CD4-positive, alpha-beta T cell (primary cell): ENCODE data around the gene ERC2. TPM values are rescaled to one million over a fixed set of nuclear protein-coding genes. Genes with fewer than 3 reads are reported as not detected.

Experiments
- ATAC-seq: fragments of 200-7000 bp; cut with Tn5 transposase; one replicate; pipeline ENCODE4 v1.10.0; 2022; ENCODE audit warnings: mild to moderate bottlenecking; ENCODE audit not compliant: poor library complexity
- CTCF ChIA-PET: fragments of 350-600 bp; sonication (Branson Sonifier 250); formaldehyde crosslinking; loops from one replicate; lab custom pipeline; 2021; ENCODE audit warnings: antibody characterized with exemption, inconsistent platforms; lab: Charles Lee
- POLR2A ChIA-PET: fragments of 350-600 bp; sonication (Branson Sonifier 250); formaldehyde crosslinking; loops from one replicate; lab custom pipeline; 2021; ENCODE audit warnings: antibody characterized with exemption, inconsistent platforms; lab: Charles Lee
- DNase-seq, 14 experiments: peaks; one replicate each; pipeline ENCODE4 v3.0.0-alpha.2; 2013 to 2020; ENCODE audit warnings: mixed read lengths in 2 of 14
- H3K27ac ChIP-seq, 2 donors: one replicate each; pipeline versions ENCODE4 v1.5.1 to v1.7.0; 2013; ENCODE audit warnings: low read length in 2 of 2, low read depth in 1 of 2, mild to moderate bottlenecking in 1 of 2
- H3K27me3 ChIP-seq, 2 experiments: 1 replicate in 1 of 2; 2 replicates in 1 of 2; pipeline versions ENCODE4 v1.6.1 to v1.7.0; 2013; ENCODE audit warnings: low read length in 2 of 2, control low read depth in 1 of 2, mild to moderate bottlenecking in 1 of 2, moderate library complexity in 1 of 2; ENCODE audit not compliant: insufficient read depth in 2 of 2, control insufficient read depth in 1 of 2
- H3K36me3 ChIP-seq: one replicate; pipeline ENCODE4 v1.6.1; 2013; ENCODE audit warnings: low read length, control low read depth; ENCODE audit not compliant: insufficient read depth
- H3K4me1 ChIP-seq: one replicate; pipeline ENCODE4 v1.6.1; 2013; ENCODE audit warnings: low read length, control low read depth; ENCODE audit not compliant: insufficient read depth
- H3K4me3 ChIP-seq: one replicate; pipeline ENCODE4 v1.5.1; 2013; ENCODE audit warnings: mild to moderate bottlenecking, low read length, moderate library complexity
- H3K9me3 ChIP-seq, 2 experiments: 1 replicate in 1 of 2; 2 replicates in 1 of 2; pipeline versions ENCODE4 v1.6.1 to v1.7.0; 2013; ENCODE audit warnings: low read length in 2 of 2, mild to moderate bottlenecking in 2 of 2, control low read depth in 1 of 2, moderate library complexity in 1 of 2; ENCODE audit not compliant: control insufficient read depth in 1 of 2, insufficient read depth in 1 of 2
- H3K27ac Mint-ChIP-seq: one replicate; pipeline ENCODE4 v1.8.0; 2020; ENCODE audit warnings: mixed read lengths
- H3K27me3 Mint-ChIP-seq: one replicate; pipeline ENCODE4 v1.8.0; 2021; ENCODE audit warnings: mixed read lengths
- H3K36me3 Mint-ChIP-seq: one replicate; pipeline ENCODE4 v1.8.0; 2021; ENCODE audit warnings: low read depth, mixed read lengths
- H3K4me1 Mint-ChIP-seq: one replicate; pipeline ENCODE4 v1.8.0; 2021; ENCODE audit warnings: low read depth, mixed read lengths
- H3K4me3 Mint-ChIP-seq: one replicate; pipeline ENCODE4 v1.8.0; 2020; ENCODE audit warnings: mild to moderate bottlenecking, mixed read lengths
- H3K9me3 Mint-ChIP-seq: one replicate; pipeline ENCODE4 v1.8.0; 2020; ENCODE audit warnings: mixed read lengths
- CTCF ChIP-seq: fragments of 200-600 bp; IDR thresholded peaks from one replicate; pipeline ENCODE4 v1.8.0; 2022; ENCODE audit warnings: antibody characterized with exemption, mild to moderate bottlenecking
- intact Hi-C, 2 experiments: fragments of 100-400 bp; cut with DNase I in 1 of 2; cut with micrococcal nuclease in 1 of 2; formaldehyde crosslinking; loops; one replicate each; pipeline versions ENCODE4 v1.15.1 to v1.9.0; 2023 to 2025; cut with DNase I, micrococcal nuclease
- total RNA-seq, 174 experiments: library from RNA in 2 of 174; stranded (reverse) in 2 of 174; gene quantifications; one replicate each; pipeline ENCODE4 v1.2.3 and lab custom pipeline; 2021 to 2026

ERC2 gene
- total RNA-seq, 2 experiments from 2014 or later, result not detected

- H3K27ac Mint-ChIP-seq, result no peak overlapping the region
- Histone ChIP-seq H3K4me3 (no peak overlapping the region), H3K4me1 (no peaks in the 10 kb centered on the region), H3K27me3 (peaks cover 0 to 9% of the 10 kb centered on the region in 2 experiments), H3K9me3 (peaks cover 0 to 3% of the 10 kb centered on the region in 2 experiments), H3K36me3 (no peaks in the 10 kb centered on the region), H3K27ac (no peak overlapping the region)
- H3K4me1 Mint-ChIP-seq, result no peaks in the 10 kb centered on the region
- DNase-seq, result no peak
- no peak for ATAC-seq
- intact Hi-C loops, result no loop called here
- no peaks in the 10 kb centered on the region for H3K36me3 Mint-ChIP-seq
- ChIA-PET CTCF (no interaction called here), POLR2A (no interaction called here)
- peaks cover 43% of the 10 kb centered on the region for H3K27me3 Mint-ChIP-seq
- H3K9me3 Mint-ChIP-seq, result peaks cover 7% of the 10 kb centered on the region
- H3K4me3 Mint-ChIP-seq, result no peak overlapping the region
- TF ChIP-seq CTCF, result no peak
Measured at GRCh38 chr3:56428667-56429066, 39.6 kb downstream of the ERC2 start.

GRCh38 chr3:56424885-56425284 lies 43.4 kb downstream of the ERC2 start:
- H3K27ac Mint-ChIP-seq, result no peak overlapping the region
- Histone ChIP-seq H3K4me1 (no peaks in the 10 kb centered on the region), H3K36me3 (no peaks in the 10 kb centered on the region), H3K4me3 (no peak overlapping the region), H3K9me3 (peaks cover 0 to 3% of the 10 kb centered on the region in 2 experiments), H3K27ac (no peak overlapping the region), H3K27me3 (peaks cover 0 to 9% of the 10 kb centered on the region in 2 experiments)
- DNase-seq (no peak), ATAC-seq (no peak)
- ChIA-PET CTCF (no interaction called here), POLR2A (no interaction called here)
- no peak overlapping the region for H3K4me3 Mint-ChIP-seq
- H3K4me1 Mint-ChIP-seq, result no peaks in the 10 kb centered on the region
- H3K36me3 Mint-ChIP-seq, result no peaks in the 10 kb centered on the region
- intact Hi-C loops, result no loop called here
- peaks cover 43% of the 10 kb centered on the region for H3K27me3 Mint-ChIP-seq
- no peaks in the 10 kb centered on the region for H3K9me3 Mint-ChIP-seq
- TF ChIP-seq CTCF, result no peak

GRCh38 chr3:56424336-56424735 lies 43.9 kb downstream of the ERC2 start:
- Histone ChIP-seq H3K4me1 (no peaks in the 10 kb centered on the region), H3K27ac (no peak overlapping the region), H3K9me3 (peaks cover 0 to 3% of the 10 kb centered on the region in 2 experiments), H3K36me3 (no peaks in the 10 kb centered on the region), H3K27me3 (peaks cover 0 to 9% of the 10 kb centered on the region in 2 experiments), H3K4me3 (no peak overlapping the region)
- Mint-ChIP-seq H3K9me3 (no peaks in the 10 kb centered on the region), H3K27ac (no peak overlapping the region), H3K4me1 (no peaks in the 10 kb centered on the region), H3K4me3 (no peak overlapping the region), H3K27me3 (peaks cover 40% of the 10 kb centered on the region), H3K36me3 (no peaks in the 10 kb centered on the region)
- intact Hi-C loops, result no loop called here
- ATAC-seq, result no peak
- no peak for TF ChIP-seq CTCF
- ChIA-PET POLR2A (no interaction called here), CTCF (no interaction called here)
- DNase-seq, result no peak
